GM19324 (cell line): ENCODE data around the gene ARV1.
"Not testable (repeated sequence)": the region's sequence is repeated elsewhere in the genome, so short reads cannot be mapped to it uniquely, and the experiment has no call there.

Source experiments
- ATAC-seq: cut with Tn5 transposase; IDR thresholded peaks from one replicate; pipeline ENCODE4 v1.9.1; 2021; ENCODE audit warnings: mild to moderate bottlenecking, moderate library complexity; ENCODE audit not compliant: unreplicated experiment, low FRiP score

The ARV1 gene

GRCh38 chr1:231016234-231016633, 37.3 kb downstream of the ARV1 start:
- ATAC-seq: no peak

- ATAC-seq: no peak
Observed at GRCh38 chr1:231016966-231017365, 38.1 kb downstream of the ARV1 start.

- ATAC-seq: no peak
Observed at GRCh38 chr1:231019711-231020110, 40.8 kb downstream of the ARV1 start.

GRCh38 chr1:231020139-231020601, 41.3 kb downstream of the ARV1 start:
- ATAC-seq: no peak

- no peak for ATAC-seq
Observed at GRCh38 chr1:231020816-231021215, 41.9 kb downstream of the ARV1 start.

GRCh38 chr1:231021540-231022031, 42.7 kb downstream of the ARV1 start:
- no peak for ATAC-seq

GRCh38 chr1:231022543-231022942, 43.6 kb downstream of the ARV1 start:
- ATAC-seq: not testable (repeated sequence)

- no peak for ATAC-seq
Observed at GRCh38 chr1:231023150-231023549, 44.3 kb downstream of the ARV1 start.

- ATAC-seq: no peak
Observed at GRCh38 chr1:231026576-231026975, 47.7 kb downstream of the ARV1 start.

- no peak for ATAC-seq
Observed at GRCh38 chr1:231027136-231027925, 48.4 kb downstream of the ARV1 start.

- ATAC-seq: no peak
Observed at GRCh38 chr1:231027971-231028370, 49.1 kb downstream of the ARV1 start.

- no peak for ATAC-seq
Observed at GRCh38 chr1:231028682-231029081, 49.8 kb downstream of the ARV1 start.

- ATAC-seq: not testable (repeated sequence)
Observed at GRCh38 chr1:231029247-231029646, 50.4 kb downstream of the ARV1 start.

GRCh38 chr1:231029841-231030240, 50.9 kb downstream of the ARV1 start:
- ATAC-seq: no peak

- ATAC-seq: no peak
Observed at GRCh38 chr1:231032963-231033362, 54.1 kb downstream of the ARV1 start.

GRCh38 chr1:231035799-231036198, 56.9 kb downstream of the ARV1 start:
- no peak for ATAC-seq

- ATAC-seq: no peak
Observed at GRCh38 chr1:231036416-231036815, 57.5 kb downstream of the ARV1 start.

GRCh38 chr1:231037585-231038517, 59.0 kb downstream of the ARV1 start:
- no peak for ATAC-seq

GRCh38 chr1:231039161-231040018, 60.5 kb downstream of the ARV1 start:
- no peak for ATAC-seq
